NCI-H1436 (cell line): ENCODE measurements around the gene RNF121.
"Not testable (repeated sequence)": the region's sequence is repeated elsewhere in the genome, so short reads cannot be mapped to it uniquely, and the experiment has no call there.

Experiments
- DNase-seq: peaks from one replicate; lab custom pipeline; 2025; lab: John Stamatoyannopoulos, UW

Gene RNF121

GRCh38 chr11:71928737-71929443, at the start of gene RNF121:
RNF121 (plus strand) TSS chr11:71929046; CDS start chr11:71929062, 16 bp downstream.
- peak; percentile 95 for DNase-seq

GRCh38 chr11:71885806-71886205, 43.0 kb upstream of the RNF121 start:
- DNase-seq, result not testable (repeated sequence)

- DNase-seq, result not testable (repeated sequence)
Measured at GRCh38 chr11:71888335-71889010, 40.4 kb upstream of the RNF121 start.

GRCh38 chr11:71889181-71889872, 39.5 kb upstream of the RNF121 start:
- DNase-seq, result not testable (repeated sequence)

GRCh38 chr11:71895961-71896360, 32.9 kb upstream of the RNF121 start:
- no peak for DNase-seq

- not testable (repeated sequence) for DNase-seq
Measured at GRCh38 chr11:71901137-71901536, 27.7 kb upstream of the RNF121 start.

GRCh38 chr11:71908218-71908617, 20.6 kb upstream of the RNF121 start:
- no peak for DNase-seq

- not testable (repeated sequence) for DNase-seq
Measured at GRCh38 chr11:71910775-71911174, 18.1 kb upstream of the RNF121 start.

- not testable (repeated sequence) for DNase-seq
Measured at GRCh38 chr11:71911321-71911985, 17.4 kb upstream of the RNF121 start.

GRCh38 chr11:71911986-71912340, 16.9 kb upstream of the RNF121 start:
- not testable (repeated sequence) for DNase-seq

GRCh38 chr11:71913756-71914526, 14.9 kb upstream of the RNF121 start:
- DNase-seq, result no peak

GRCh38 chr11:71914617-71915189, 14.1 kb upstream of the RNF121 start:
- DNase-seq, result no peak

GRCh38 chr11:71917646-71918140, 11.2 kb upstream of the RNF121 start:
- DNase-seq, result no peak

- DNase-seq, result peak; percentile 86
Measured at GRCh38 chr11:71927820-71928736, 768 bp upstream of the RNF121 start, which contains the start of gene XNDC1N. XNDC1N (minus strand) TSS chr11:71928594; CDS start chr11:71923353, 5,241 bp downstream.

GRCh38 chr11:71929491-71929890, 645 bp downstream of the RNF121 start:
- DNase-seq, result no peak

- no peak for DNase-seq
Measured at GRCh38 chr11:71930556-71931244, 1.9 kb downstream of the RNF121 start.

- no peak for DNase-seq
Measured at GRCh38 chr11:71931245-71931602, 2.4 kb downstream of the RNF121 start.

- no peak for DNase-seq
Measured at GRCh38 chr11:71933141-71933933, 4.5 kb downstream of the RNF121 start.
